Suprapubic skin (tissue), 4 donors: ENCODE data around the gene CRYBG2. TPM values are rescaled to one million over a fixed set of nuclear protein-coding genes. Genes with fewer than 3 reads are reported as not detected.
A peak's percentile ranks its signal among the peaks of the same experiment; 100 is the strongest.

Source experiments
- DNase-seq, 2 donors: peaks; one replicate each; pipeline ENCODE4 v3.0.0-alpha.2; 2019; ENCODE audit warnings: low spot score in 2 of 2
- H3K27ac ChIP-seq: fragments of 200-600 bp; sonication (generic); one replicate; pipeline ENCODE4 v1.5.1; 2019
- H3K27me3 ChIP-seq: fragments of 200-600 bp; sonication (generic); one replicate; pipeline ENCODE4 v1.5.1; 2019
- H3K36me3 ChIP-seq: fragments of 200-600 bp; sonication (generic); one replicate; pipeline ENCODE4 v1.5.1; 2019
- H3K4me1 ChIP-seq: fragments of 200-600 bp; sonication (generic); one replicate; pipeline ENCODE4 v1.5.1; 2019
- H3K4me3 ChIP-seq: fragments of 200-600 bp; sonication (generic); one replicate; pipeline ENCODE4 v1.5.1; 2019; ENCODE audit warnings: mild to moderate bottlenecking
- H3K9me3 ChIP-seq: fragments of 200-600 bp; sonication (generic); one replicate; pipeline ENCODE4 v1.5.1; 2019
- EP300 ChIP-seq: sonication (generic); formaldehyde crosslinking; IDR thresholded peaks from one replicate; pipeline ENCODE4 v1.6.1; 2017; ENCODE audit warnings: antibody characterized with exemption
- POLR2A ChIP-seq, 2 donors: fragments of 450-650 bp; IDR thresholded peaks; one replicate each; pipeline ENCODE4 v1.6.1; 2017; ENCODE audit warnings: antibody characterized with exemption in 2 of 2, mild to moderate bottlenecking in 2 of 2, moderate library complexity in 2 of 2
- POLR2AphosphoS5 ChIP-seq, 3 donors: sonication (generic); formaldehyde crosslinking; IDR thresholded peaks; one replicate each; pipeline ENCODE4 v1.6.1; 2017; ENCODE audit warnings: antibody characterized with exemption in 3 of 3
- WGBS: methylation state at CpG from one replicate; pipeline ENCODE4 v1.1.5; 2018; 5-methylcytosine and 5-hydroxymethylcytosine counted together
- total RNA-seq, 4 donors: library from RNA; depleted of rRNA; stranded (reverse); fragments of >200 nt; gene quantifications; one replicate each; pipeline ENCODE4 v1.1.0, GENCODE V29; 2016
- TF ChIP-seq, protein P1 (sequence below), 2 donors: fragments of 200-600 bp in 1 of 2; fragments of 450-650 bp in 1 of 2; sonication (generic) in 1 of 2; IDR thresholded peaks; one replicate each; pipeline ENCODE4 v1.5.1; 2016 to 2019; ENCODE audit warnings: antibody characterized with exemption in 2 of 2, mild to moderate bottlenecking in 1 of 2, moderate library complexity in 1 of 2

Gene CRYBG2
- total RNA-seq, 4 donors from 2014 or later: 47.8 to 96.9 (median 62.8) TPM

DNA sequence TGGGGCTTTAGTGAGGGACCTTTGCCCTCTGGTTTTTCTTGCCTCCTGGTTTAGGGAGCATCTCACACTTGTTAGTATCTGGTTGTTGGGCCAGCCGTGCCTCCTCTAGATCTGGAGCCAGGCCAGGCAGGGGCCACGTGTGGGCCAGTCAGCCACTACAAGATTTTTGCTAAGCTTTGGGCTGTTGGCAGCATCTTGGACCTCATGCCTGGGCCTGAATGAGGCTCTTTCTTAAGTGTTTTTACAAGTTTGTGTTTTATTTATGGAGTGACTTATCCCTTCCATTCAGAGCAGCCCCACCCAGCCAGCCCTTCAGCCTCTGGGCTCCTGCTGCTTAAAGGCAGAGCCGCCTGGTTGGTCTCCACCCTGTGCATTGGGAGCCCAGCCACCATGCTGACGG, 75.6 kb downstream of the CRYBG2 start:
- Histone ChIP-seq H3K4me1 (peaks cover 80% of the 10 kb centered on the region), H3K27ac (peak overlapping the region; percentile 90), H3K27me3 (no peaks in the 10 kb centered on the region), H3K4me3 (peak overlapping the region; percentile 64), H3K9me3 (no peaks in the 10 kb centered on the region), H3K36me3 (no peaks in the 10 kb centered on the region)
- WGBS: 9% methylated on average over 4 of the region's 4 CpGs
- DNase-seq: peak; percentile 91 to 93
- TF ChIP-seq, protein P1, sequence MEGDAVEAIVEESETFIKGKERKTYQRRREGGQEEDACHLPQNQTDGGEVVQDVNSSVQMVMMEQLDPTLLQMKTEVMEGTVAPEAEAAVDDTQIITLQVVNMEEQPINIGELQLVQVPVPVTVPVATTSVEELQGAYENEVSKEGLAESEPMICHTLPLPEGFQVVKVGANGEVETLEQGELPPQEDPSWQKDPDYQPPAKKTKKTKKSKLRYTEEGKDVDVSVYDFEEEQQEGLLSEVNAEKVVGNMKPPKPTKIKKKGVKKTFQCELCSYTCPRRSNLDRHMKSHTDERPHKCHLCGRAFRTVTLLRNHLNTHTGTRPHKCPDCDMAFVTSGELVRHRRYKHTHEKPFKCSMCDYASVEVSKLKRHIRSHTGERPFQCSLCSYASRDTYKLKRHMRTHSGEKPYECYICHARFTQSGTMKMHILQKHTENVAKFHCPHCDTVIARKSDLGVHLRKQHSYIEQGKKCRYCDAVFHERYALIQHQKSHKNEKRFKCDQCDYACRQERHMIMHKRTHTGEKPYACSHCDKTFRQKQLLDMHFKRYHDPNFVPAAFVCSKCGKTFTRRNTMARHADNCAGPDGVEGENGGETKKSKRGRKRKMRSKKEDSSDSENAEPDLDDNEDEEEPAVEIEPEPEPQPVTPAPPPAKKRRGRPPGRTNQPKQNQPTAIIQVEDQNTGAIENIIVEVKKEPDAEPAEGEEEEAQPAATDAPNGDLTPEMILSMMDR (IDR thresholded peaks at IDR 0.05): no peak
- TF ChIP-seq POLR2AphosphoS5 (IDR thresholded peaks at IDR 0.05): peak in 2 of 3 donors; percentile 40 to 49
- TF ChIP-seq POLR2A (IDR thresholded peaks at IDR 0.05): no peak

DNA sequence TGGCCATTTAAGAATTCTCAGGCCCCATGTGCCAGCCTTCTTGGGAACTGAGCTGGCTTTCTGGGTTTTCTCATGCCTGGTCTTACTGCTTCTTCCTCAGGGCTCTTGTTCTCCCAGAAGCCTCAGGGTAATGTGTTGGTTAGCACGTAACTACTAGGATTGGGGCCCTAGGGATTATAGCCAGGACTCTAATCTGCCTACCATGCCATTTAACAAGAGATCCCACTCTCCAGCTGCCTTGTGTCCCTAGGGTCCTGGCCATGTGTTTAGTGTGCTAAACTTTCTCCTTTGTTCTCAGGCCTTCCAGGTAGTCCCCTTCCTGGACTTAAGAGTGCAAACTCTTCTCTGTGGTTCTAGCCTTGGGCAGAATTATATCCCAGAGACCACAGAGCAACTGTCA, 76.2 kb downstream of the CRYBG2 start:
- TF ChIP-seq, protein P1 (IDR thresholded peaks at IDR 0.05): no peak
- TF ChIP-seq POLR2AphosphoS5 (IDR thresholded peaks at IDR 0.05) (no peak), POLR2A (IDR thresholded peaks at IDR 0.05) (no peak), EP300 (no peak)
- Histone ChIP-seq H3K9me3 (no peaks in the 10 kb centered on the region), H3K36me3 (no peaks in the 10 kb centered on the region), H3K4me1 (peaks cover 75% of the 10 kb centered on the region), H3K27me3 (no peaks in the 10 kb centered on the region), H3K4me3 (no peak overlapping the region), H3K27ac (peak overlapping the region; percentile 90)
- 40% methylated on average over 1 of the region's 1 CpG for WGBS
- DNase-seq: no peak

DNA sequence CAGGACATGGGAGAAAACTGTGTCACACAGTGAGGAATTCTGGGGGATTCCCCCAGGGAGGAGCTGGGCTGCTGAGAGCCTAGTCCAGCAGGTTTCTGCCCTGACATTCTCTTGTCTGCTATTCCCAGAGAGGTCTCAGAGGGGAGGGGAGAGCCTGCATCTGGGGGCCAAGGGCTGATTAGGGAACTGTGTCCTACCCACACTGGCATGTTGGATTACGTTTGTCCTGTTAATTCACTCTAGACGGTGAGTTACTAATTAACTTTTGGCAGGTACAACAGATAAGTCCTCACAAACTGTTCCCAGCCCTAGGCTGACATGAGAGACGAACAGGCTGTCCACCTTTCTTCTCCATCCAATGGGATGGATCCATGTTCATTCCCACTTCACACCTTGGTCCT, 76.7 kb downstream of the CRYBG2 start:
- Histone ChIP-seq H3K4me1 (peaks cover 70% of the 10 kb centered on the region), H3K27ac (peak overlapping the region; percentile 90), H3K9me3 (no peaks in the 10 kb centered on the region), H3K27me3 (no peaks in the 10 kb centered on the region), H3K4me3 (no peak overlapping the region), H3K36me3 (no peaks in the 10 kb centered on the region)
- TF ChIP-seq, protein P1 (IDR thresholded peaks at IDR 0.05): no peak
- TF ChIP-seq POLR2A (IDR thresholded peaks at IDR 0.05) (no peak), POLR2AphosphoS5 (IDR thresholded peaks at IDR 0.05) (no peak), EP300 (no peak)
- DNase-seq: no peak
- 34% methylated on average over 3 of the region's 3 CpGs for WGBS

DNA sequence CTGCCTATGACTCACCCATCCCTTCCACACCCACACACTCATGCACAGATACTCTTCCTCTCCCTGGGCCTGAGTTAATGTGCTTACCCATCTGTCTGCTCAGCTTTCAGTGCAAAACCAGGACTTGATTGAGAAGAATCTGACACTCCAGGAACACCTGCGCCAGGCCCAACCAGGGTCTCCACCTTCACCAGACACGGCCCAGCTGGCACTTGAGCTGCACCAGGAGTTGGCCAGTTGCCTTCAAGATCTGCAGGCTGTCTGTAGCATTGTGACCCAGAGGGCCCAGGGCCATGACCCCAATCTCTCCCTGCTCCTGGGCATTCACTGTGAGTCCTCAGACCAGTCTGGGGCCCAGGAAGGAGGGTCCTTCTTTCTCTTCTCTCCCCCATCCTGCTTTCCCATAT, 77.5 kb downstream of the CRYBG2 start:
- Histone ChIP-seq H3K36me3 (peaks cover 8% of the 10 kb centered on the region), H3K27me3 (no peaks in the 10 kb centered on the region), H3K4me3 (no peak overlapping the region), H3K27ac (peak overlapping the region; percentile 90), H3K4me1 (peaks cover 63% of the 10 kb centered on the region), H3K9me3 (no peaks in the 10 kb centered on the region)
- no peak for TF ChIP-seq EP300
- TF ChIP-seq, protein P1 (IDR thresholded peaks at IDR 0.05): no peak
- no peak for TF ChIP-seq POLR2A (IDR thresholded peaks at IDR 0.05)
- TF ChIP-seq POLR2AphosphoS5 (IDR thresholded peaks at IDR 0.05): no peak
- 0% methylated on average over 1 of the region's 2 CpGs for WGBS
- DNase-seq: peak in 1 of 2 donors; percentile 85

DNA sequence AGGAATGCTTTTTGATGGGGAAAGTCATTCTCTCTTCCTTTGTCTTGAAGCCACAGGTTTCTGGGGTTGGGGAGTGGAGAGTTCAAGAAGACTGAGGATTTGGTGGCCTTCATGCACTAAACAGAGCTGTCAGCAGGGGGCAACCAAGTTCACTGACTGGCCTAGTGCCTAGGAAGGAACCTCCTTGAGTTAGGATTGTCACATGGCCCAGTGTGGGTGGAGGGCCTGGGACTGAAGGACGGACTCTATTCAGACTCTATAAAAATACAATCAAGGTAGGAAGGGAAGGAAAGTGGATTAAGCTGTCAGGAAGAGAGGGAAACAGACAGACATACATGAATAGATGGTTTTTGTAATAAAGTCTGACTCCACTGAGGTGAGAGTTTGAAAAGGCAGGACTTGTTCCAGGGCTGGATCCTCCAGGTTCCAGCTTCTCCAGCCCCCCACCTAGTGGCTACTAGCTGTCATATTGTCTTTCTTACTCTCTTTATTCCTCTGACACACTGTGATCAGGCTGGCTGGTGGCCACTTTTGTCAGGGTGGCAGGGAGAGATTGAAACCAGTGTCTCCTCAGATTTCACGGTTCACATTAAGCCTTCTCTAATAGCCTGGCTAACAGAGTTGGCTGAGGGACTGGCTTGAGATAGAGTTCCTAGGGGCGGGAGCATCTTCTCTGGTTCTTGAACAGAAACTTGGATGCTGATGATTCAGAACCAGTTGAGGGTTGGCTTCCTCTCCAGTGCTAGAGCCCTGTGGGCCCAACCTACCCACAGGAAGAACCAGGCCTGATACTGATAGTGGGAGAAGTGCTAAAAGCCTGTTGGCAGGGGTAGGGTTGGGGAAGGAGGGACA, 78.1 kb downstream of the CRYBG2 start:
- peaks cover 56% of the 10 kb centered on the region for H3K4me1 ChIP-seq
- 4% methylated on average over 3 of the region's 3 CpGs for WGBS
- TF ChIP-seq EP300 (no peak), POLR2A (IDR thresholded peaks at IDR 0.05) (no peak), POLR2AphosphoS5 (IDR thresholded peaks at IDR 0.05) (peak in 2 of 3 donors; percentile 11 to 86)
- TF ChIP-seq, protein P1 (IDR thresholded peaks at IDR 0.05): peak; percentile 77 to 87
- no peaks in the 10 kb centered on the region for H3K9me3 ChIP-seq
- H3K36me3 ChIP-seq: peaks cover 14% of the 10 kb centered on the region
- DNase-seq: peak; percentile 91 to 92
- no peaks in the 10 kb centered on the region for H3K27me3 ChIP-seq
- no peak overlapping the region for H3K4me3 ChIP-seq
- H3K27ac ChIP-seq: peak overlapping the region; percentile 90
